ENCODE data around the gene EXOC7. TPM values are rescaled to one million over a fixed set of nuclear protein-coding genes. Genes with fewer than 3 reads are reported as not detected.

The EXOC7 gene
- total RNA-seq, 1 experiment from 2014 or later = 160 TPM

GRCh38 chr17:76036497-76037261, 66.9 kb downstream of the EXOC7 start:
- Histone ChIP-seq H2BK12ac (ENCODE audit: insufficient read length, low read depth, low read length) (no peak overlapping the region), H3K23ac (ENCODE audit: insufficient read length, low read depth, low read length) (no peak overlapping the region), H2BK120ac (ENCODE audit: low read depth, low read length, poor library complexity, severe bottlenecking) (no peak overlapping the region), H3K4me2 (ENCODE audit: insufficient read depth, insufficient read length, low read length) (no peak overlapping the region), H3K23me2 (ENCODE audit: insufficient read length, low read depth, low read length, poor library complexity, severe bottlenecking) (no peaks in the 10 kb centered on the region), H3K79me2 (ENCODE audit: insufficient read depth, low read length) (no peaks in the 10 kb centered on the region), H2BK5ac (ENCODE audit: insufficient read length, low read length) (no peak overlapping the region), H3K27ac (ENCODE audit: insufficient read length, low read depth, low read length) (no peak overlapping the region), H3K18ac (ENCODE audit: insufficient read length, low read depth, low read length) (no peak overlapping the region), H3K14ac (ENCODE audit: insufficient read depth, low read length) (no peak overlapping the region; the same call in 1 of the 2 replicates), H2BK20ac (ENCODE audit: low read depth, low read length, poor library complexity, severe bottlenecking) (no peak overlapping the region), H4K20me1 (ENCODE audit: control insufficient read depth, insufficient read depth, insufficient read length) (no peaks in the 10 kb centered on the region), H4K8ac (replicated peaks; ENCODE audit: insufficient read length, low read depth, low read length) (no peak overlapping the region), H2BK15ac (ENCODE audit: low read depth, low read length) (no peak overlapping the region), H2AK5ac (ENCODE audit: insufficient read length, low read length) (no peak overlapping the region), H4K5ac (ENCODE audit: insufficient read length, low read depth, low read length) (no peak overlapping the region), H3K27me3 (ENCODE audit: insufficient read depth, low read length) (no peaks in the 10 kb centered on the region), H3K79me1 (ENCODE audit: insufficient read depth, low read depth, low read length, poor library complexity, severe bottlenecking) (no peaks in the 10 kb centered on the region), H2AFZ (ENCODE audit: low read length) (no peak overlapping the region), H3K56ac (ENCODE audit: insufficient read length, low read depth, low read length) (no peak overlapping the region), H3T11ph (ENCODE audit: low read length) (no peak overlapping the region), H4K91ac (ENCODE audit: insufficient read length, low read depth, low read length) (no peak overlapping the region), H3K9ac (ENCODE audit: extremely low read depth, insufficient read length, low read length) (no peak overlapping the region), H3K4me1 (ENCODE audit: insufficient read depth, low read length) (no peaks in the 10 kb centered on the region; the same call in 1 of the 2 replicates), H3K9me3 (ENCODE audit: control insufficient read depth, low read depth, low read length) (no peaks in the 10 kb centered on the region), H3K4ac (ENCODE audit: low read depth, low read length) (no peak overlapping the region)
- DNase-seq = no peak
- H3K27me3 Mint-ChIP-seq (ENCODE audit: low read depth) = no peaks in the 10 kb centered on the region
- 0 out of 5 replicates have a peak overlapping the region, but pooled peaks of 1 of the 2 experiments have one; percentile 2 for H3K4me3 Mint-ChIP-seq
- peak overlapping the region; percentile 82 to 93 (median 86) for H3K27ac Mint-ChIP-seq
- H3K4me1 Mint-ChIP-seq = peaks cover 38 to 55% of the 10 kb centered on the region in 2 experiments
- no peak for TF ChIP-seq CTCF (conservative IDR thresholded peaks at IDR 0.05)
- H3K9me3 Mint-ChIP-seq = no peaks in the 10 kb centered on the region
- peaks cover 23 to 38% (median 34%) of the 10 kb centered on the region in 3 experiments; a peak in 6 of 7 replicates for H3K36me3 Mint-ChIP-seq (ENCODE audit: insufficient read depth in 1 of 3, low read depth in 3 of 3)
- WGBS (ENCODE audit: extremely low coverage, insufficient read length, low lambda C conversion rate) = no CpG with 5 or more reads among the region's 22 CpGs
